B cell (primary cell): ENCODE measurements around the gene CAPZA2.

ENCODE experiments used
- EZH2 ChIP-seq: IDR thresholded peaks from 2 replicates; pipeline ENCODE4 v1.6.1; 2012; ENCODE audit warnings: borderline replicate concordance, low read depth, mild to moderate bottlenecking, moderate library complexity, low read length; ENCODE audit not compliant: insufficient read depth, poor library complexity, severe bottlenecking
- TF ChIP-seq, protein P1 (sequence below): fragments of 200-600 bp; IDR thresholded peaks from one replicate; pipeline ENCODE4 v1.8.0; 2022; ENCODE audit warnings: antibody characterized with exemption, mild to moderate bottlenecking

DNA sequence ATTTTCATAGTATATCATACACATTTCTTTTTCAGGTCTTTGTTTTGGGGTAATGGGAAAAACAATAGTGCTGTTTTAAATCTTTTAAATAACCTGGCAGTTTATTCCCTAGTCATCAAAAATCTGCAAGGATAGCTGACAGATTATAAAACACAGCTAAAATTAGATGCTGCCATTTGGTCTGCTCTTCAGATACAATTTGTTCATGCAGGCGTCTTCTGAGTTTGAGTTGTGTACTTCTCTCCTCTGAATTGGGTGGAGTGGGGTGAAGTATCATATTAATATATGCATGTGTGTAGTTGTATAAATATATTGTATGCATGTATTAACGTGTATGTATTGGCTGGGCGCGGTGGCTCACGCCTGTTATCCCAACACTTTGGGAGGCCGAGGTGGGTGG, 48.0 kb downstream of the CAPZA2 start:
- TF ChIP-seq, protein P1, sequence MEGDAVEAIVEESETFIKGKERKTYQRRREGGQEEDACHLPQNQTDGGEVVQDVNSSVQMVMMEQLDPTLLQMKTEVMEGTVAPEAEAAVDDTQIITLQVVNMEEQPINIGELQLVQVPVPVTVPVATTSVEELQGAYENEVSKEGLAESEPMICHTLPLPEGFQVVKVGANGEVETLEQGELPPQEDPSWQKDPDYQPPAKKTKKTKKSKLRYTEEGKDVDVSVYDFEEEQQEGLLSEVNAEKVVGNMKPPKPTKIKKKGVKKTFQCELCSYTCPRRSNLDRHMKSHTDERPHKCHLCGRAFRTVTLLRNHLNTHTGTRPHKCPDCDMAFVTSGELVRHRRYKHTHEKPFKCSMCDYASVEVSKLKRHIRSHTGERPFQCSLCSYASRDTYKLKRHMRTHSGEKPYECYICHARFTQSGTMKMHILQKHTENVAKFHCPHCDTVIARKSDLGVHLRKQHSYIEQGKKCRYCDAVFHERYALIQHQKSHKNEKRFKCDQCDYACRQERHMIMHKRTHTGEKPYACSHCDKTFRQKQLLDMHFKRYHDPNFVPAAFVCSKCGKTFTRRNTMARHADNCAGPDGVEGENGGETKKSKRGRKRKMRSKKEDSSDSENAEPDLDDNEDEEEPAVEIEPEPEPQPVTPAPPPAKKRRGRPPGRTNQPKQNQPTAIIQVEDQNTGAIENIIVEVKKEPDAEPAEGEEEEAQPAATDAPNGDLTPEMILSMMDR: no peak
- TF ChIP-seq EZH2: no peak
